Measurements from ENCODE around the gene INTS12. TPM values are rescaled to one million over a fixed set of nuclear protein-coding genes. Genes with fewer than 3 reads are reported as not detected.

The INTS12 gene
- total and polyA plus RNA-seq, 2 of the 8 experiments (the other 6 are each of a cell fraction or from before 2014, with no cell fraction given): 12.3 to 14.1 TPM

Other genes with a start within 250 kb of the INTS12 start
- 62.7 and 67.0 TPM in 2 replicates for gene PPA2, start 234.6 kb downstream of the INTS12 start, total RNA-seq (2021; fragmentation: NEBNext Ultra II Directional; extraction: Animal tissue kit (Norgen Biotek cat#: 25700))
- gene PPA2, start 234.6 kb downstream of the INTS12 start, polyA plus RNA-seq (2011; rRNA removed): 18.4 and 24.9 TPM in 2 replicates
- gene ARHGEF38, start 156.1 kb downstream of the INTS12 start, total RNA-seq (2021; fragmentation: NEBNext Ultra II Directional; extraction: Animal tissue kit (Norgen Biotek cat#: 25700)): not detected in 2 replicates
- gene ARHGEF38, start 156.1 kb downstream of the INTS12 start, polyA plus RNA-seq (2011; rRNA removed): not detected in 2 replicates
- 22.0 and 24.6 TPM in 2 replicates for gene GSTCD, start 95 bp upstream of the INTS12 start, total RNA-seq (2021; fragmentation: NEBNext Ultra II Directional; extraction: Animal tissue kit (Norgen Biotek cat#: 25700))
- gene GSTCD, start 95 bp upstream of the INTS12 start, polyA plus RNA-seq (2011; rRNA removed): 7.2 and 8.5 TPM in 2 replicates
- 0.97 and 1.1 TPM in 2 replicates for gene NPNT, start 186.8 kb upstream of the INTS12 start, total RNA-seq (2021; fragmentation: NEBNext Ultra II Directional; extraction: Animal tissue kit (Norgen Biotek cat#: 25700))
- 0.11 and 0.24 TPM in 2 replicates for gene NPNT, start 186.8 kb upstream of the INTS12 start, polyA plus RNA-seq (2011; rRNA removed)